ENCODE measurements around the gene VPS51.

DNA sequence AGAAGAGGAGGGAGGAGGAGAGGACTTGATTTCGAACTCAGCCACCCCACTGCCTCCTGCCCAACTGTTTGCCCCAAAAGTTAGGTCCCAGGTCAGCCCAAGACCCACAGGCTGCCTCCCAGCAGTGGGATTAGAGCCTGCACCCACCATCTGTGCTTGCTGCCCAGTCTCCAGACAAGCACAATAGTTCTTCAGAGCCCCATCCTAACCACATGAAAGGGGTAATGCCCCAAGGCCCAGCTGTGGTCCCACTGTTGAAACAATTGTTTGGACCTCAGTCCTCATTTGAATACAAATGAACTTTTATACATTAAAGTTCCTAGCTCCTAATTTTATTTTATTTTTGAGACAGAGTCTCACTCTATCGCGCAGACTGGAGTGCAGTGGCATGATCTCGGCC is 5.4 kb upstream of the VPS51 start:
- TF ChIP-seq POLR2AphosphoS5 (IDR thresholded peaks at IDR 0.05; ENCODE audit: borderline replicate concordance, low read depth, low read length) (no peak), EZH2 (IDR thresholded peaks at IDR 0.05) (no peak)

Measured in SK-N-MC (cell line).